NB4 (cell line): ENCODE results near the gene DCUN1D2.

Experiments
- DNase-seq: peaks from one replicate; pipeline ENCODE4 v3.0.0; 2010; ENCODE audit warnings: low read depth
- H3K4me3 ChIP-seq: one replicate; pipeline ENCODE4 v1.5.1; 2011; ENCODE audit warnings: mild to moderate bottlenecking, low read depth, low read length, moderate library complexity
- MYC ChIP-seq: IDR thresholded peaks from 2 replicates; pipeline ENCODE4 v1.6.1; 2011; ENCODE audit warnings: low read depth, low read length
- POLR2A ChIP-seq: IDR thresholded peaks from 2 replicates; pipeline ENCODE4 v1.6.1; 2011; ENCODE audit warnings: mild to moderate bottlenecking; ENCODE audit not compliant: insufficient read length; ENCODE audit errors: extremely low read depth
- TF ChIP-seq, protein P1 (sequence below): IDR thresholded peaks from one replicate; pipeline ENCODE4 v1.5.1; 2012; ENCODE audit warnings: low read depth, low read length
- TF ChIP-seq, protein P2 (sequence below): IDR thresholded peaks from 2 replicates; pipeline ENCODE4 v1.6.1; 2011; ENCODE audit warnings: low read depth, low read length

Gene DCUN1D2

GRCh38 chr13:113417008-113417751, 73.3 kb downstream of the DCUN1D2 start:
- H3K4me3 ChIP-seq: no peak overlapping the region
- TF ChIP-seq MYC: no peak
- no peak for TF ChIP-seq POLR2A
- TF ChIP-seq, protein P1, sequence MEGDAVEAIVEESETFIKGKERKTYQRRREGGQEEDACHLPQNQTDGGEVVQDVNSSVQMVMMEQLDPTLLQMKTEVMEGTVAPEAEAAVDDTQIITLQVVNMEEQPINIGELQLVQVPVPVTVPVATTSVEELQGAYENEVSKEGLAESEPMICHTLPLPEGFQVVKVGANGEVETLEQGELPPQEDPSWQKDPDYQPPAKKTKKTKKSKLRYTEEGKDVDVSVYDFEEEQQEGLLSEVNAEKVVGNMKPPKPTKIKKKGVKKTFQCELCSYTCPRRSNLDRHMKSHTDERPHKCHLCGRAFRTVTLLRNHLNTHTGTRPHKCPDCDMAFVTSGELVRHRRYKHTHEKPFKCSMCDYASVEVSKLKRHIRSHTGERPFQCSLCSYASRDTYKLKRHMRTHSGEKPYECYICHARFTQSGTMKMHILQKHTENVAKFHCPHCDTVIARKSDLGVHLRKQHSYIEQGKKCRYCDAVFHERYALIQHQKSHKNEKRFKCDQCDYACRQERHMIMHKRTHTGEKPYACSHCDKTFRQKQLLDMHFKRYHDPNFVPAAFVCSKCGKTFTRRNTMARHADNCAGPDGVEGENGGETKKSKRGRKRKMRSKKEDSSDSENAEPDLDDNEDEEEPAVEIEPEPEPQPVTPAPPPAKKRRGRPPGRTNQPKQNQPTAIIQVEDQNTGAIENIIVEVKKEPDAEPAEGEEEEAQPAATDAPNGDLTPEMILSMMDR: no peak
- DNase-seq: no peak

DNA sequence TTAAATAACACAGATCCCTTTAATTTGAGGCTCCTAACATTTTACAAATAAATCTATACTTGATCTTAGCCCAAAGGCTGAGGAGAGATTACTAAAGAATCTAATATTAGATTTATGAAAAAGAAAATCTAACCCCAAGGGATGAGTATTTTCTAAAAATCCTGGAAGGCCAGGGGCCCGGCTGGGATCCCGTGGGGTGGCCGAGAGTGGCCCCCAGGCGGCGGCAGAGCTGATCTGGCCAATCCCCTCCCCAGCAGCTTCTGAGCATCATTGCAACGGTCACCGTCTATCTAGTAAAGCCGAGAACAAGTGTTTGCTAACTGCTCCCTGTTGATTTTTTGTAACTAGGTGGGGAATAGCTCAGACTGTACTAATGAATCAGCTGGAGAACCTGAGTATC, 74.7 kb downstream of the DCUN1D2 start:
- TF ChIP-seq POLR2A: no peak
- TF ChIP-seq MYC: no peak
- H3K4me3 ChIP-seq: no peak overlapping the region
- DNase-seq: no peak

- no peak overlapping the region for H3K4me3 ChIP-seq
- no peak for TF ChIP-seq POLR2A
- no peak for TF ChIP-seq MYC
- TF ChIP-seq, protein P2, sequence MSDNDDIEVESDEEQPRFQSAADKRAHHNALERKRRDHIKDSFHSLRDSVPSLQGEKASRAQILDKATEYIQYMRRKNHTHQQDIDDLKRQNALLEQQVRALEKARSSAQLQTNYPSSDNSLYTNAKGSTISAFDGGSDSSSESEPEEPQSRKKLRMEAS: no peak
- TF ChIP-seq, protein P1: no peak
- DNase-seq: no peak
Measured at GRCh38 chr13:113415032-113415431, 75.5 kb downstream of the DCUN1D2 start.

DNA sequence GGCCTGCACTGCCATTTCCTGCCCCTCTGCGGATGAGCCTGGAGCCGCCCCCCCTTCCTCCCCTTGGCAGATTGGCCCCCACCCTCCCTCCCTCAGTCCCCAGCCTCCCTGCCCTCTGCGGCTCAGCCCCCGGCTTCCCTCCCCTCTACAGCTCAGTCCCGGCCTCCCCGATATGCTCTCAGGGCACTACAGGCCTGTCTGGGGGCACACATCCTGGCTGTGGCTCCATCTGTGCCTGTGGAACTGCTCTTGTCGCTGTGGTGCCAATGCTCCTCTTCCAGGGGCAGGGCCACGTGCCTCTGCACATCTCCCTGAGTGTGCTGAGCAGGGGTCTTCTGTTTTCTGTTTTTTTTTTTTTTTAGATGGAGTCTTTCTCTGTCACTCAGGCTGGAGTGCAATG, 76.2 kb downstream of the DCUN1D2 start:
- H3K4me3 ChIP-seq: no peak overlapping the region
- no peak for DNase-seq
- TF ChIP-seq POLR2A (no peak), MYC (no peak)
- TF ChIP-seq, protein P1: no peak
- TF ChIP-seq, protein P2: no peak

DNA sequence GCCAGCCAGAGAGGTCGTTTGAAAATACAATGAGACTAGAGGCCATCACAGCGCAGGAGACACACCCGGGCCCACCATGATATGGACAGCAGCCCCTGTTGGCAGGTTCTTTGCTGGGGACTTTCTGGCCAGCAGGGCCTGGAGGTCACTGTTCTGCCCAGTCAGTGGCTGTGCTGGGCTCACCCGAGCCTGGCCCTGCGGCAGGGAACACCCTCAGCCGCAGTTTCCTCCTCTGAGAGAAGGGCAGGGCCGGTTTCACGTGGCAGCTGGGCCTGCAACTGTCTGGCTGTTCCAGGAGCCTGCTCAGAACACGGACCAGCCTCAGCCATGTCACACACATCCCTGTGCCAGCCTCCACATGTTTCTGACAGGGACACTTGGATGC, 76.6 kb downstream of the DCUN1D2 start:
- no peak for TF ChIP-seq POLR2A
- TF ChIP-seq, protein P2: peak; percentile 40; the same call in 1 of the 2 replicates
- TF ChIP-seq, protein P1: no peak
- TF ChIP-seq MYC: 0 out of 2 replicates have a peak, but pooled peaks have one; percentile 12
- H3K4me3 ChIP-seq: no peak overlapping the region
- peak; percentile 58 for DNase-seq

DNA sequence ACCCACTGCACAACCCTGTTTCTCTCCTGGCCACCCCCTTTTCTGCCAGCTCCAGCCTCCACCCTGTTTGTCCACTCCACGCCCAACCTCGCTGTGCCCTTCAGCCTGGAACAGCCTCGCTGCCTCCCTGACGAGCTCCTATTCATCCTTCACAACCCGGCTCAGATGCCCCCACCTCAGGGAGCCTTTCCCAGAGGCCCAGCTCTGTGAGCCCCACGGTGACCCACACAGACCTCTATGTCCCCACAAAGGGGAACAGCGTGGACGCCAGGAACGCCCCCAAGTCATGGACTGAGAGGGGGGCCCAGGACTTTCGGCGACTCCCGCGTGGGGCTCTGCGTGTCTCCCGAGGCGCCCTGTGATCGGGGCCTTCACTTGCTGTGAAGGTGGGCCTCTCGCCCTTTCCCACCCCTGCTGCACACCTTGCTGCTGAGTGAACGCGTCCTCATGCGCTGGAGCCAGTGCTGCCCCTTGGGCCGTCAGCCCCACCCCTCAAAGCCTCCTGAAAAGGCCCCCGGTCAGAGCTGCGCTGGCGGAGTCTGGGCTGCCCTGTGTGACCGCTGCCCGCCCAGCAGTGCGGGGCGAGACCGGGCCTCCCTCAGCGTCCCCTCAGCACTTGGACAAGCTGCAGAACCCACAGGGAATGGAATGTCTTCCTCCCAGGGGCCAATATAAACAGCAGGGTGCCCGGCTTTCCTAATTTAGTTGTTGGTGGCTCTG, 77.2 kb downstream of the DCUN1D2 start:
- DNase-seq: no peak
- no peak overlapping the region for H3K4me3 ChIP-seq
- TF ChIP-seq POLR2A: no peak
- TF ChIP-seq, protein P2: no peak
- TF ChIP-seq, protein P1: no peak
- no peak for TF ChIP-seq MYC
